ENCODE data around the gene RAB21.
A peak's percentile ranks its signal among the peaks of the same experiment; 100 is the strongest.
"Not testable (repeated sequence)": the region's sequence is repeated elsewhere in the genome, so short reads cannot be mapped to it uniquely, and the experiment has no call there.

The RAB21 gene

GRCh38 chr12:71749666-71750065 lies 5.0 kb upstream of the RAB21 start:
- no peak overlapping the region for H3K4me3 ChIP-seq
- no peak for TF ChIP-seq CTCF (IDR thresholded peaks at IDR 0.05)
- DNase-seq (ENCODE audit: low spot score): no peak
- H3K27ac ChIP-seq: no peak overlapping the region

- H3K4me3 ChIP-seq: no peak overlapping the region
- no peak overlapping the region for H3K27ac ChIP-seq
- no peak for TF ChIP-seq CTCF (IDR thresholded peaks at IDR 0.05)
- no peak for DNase-seq (ENCODE audit: low spot score)
These were observed 1.8 kb upstream of the RAB21 start for GRCh38 chr12:71752891-71753290.

DNA sequence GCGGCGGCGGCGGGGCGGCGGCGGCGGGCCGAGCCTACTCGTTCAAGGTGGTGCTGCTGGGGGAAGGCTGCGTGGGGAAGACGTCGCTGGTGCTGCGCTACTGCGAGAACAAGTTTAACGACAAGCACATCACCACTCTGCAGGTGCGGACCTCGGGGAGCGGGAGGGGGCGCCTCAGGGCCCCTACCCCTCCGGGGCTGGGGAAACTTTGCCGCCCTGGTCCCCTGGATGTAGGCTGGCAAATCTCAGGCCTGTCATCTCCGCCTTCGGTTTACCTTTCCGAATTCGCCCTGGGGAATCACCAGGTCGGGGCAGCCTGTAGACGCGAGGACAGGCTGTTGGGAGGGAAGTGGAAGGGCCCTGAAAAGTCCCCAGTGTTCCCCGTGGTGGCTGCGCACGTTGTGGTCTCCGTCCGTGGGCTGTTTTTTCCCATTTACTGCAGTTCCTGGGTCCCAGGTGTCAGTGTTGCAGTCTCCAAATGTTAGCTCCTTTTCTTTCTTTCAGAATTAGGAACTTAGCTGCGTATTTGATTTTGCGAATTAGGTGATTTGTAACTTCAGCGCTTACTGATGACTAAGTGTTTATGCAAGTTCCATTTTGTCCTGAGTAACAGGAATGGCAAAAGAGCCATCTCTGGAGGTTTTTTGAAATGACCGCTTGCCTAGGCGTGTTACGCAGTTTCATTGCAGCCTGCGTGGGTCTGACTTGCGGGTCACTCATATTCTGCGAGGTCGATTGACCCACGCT lies 656 bp downstream of the RAB21 start:
- Histone ChIP-seq H3K27ac (peak overlapping the region; percentile 85 to 98), H3K4me3 (peak overlapping the region; percentile 93)
- TF ChIP-seq CTCF (IDR thresholded peaks at IDR 0.05): no peak
- DNase-seq (ENCODE audit: low spot score): peak; percentile 82

GRCh38 chr12:71756054-71756690 lies 1.5 kb downstream of the RAB21 start:
- TF ChIP-seq CTCF (IDR thresholded peaks at IDR 0.05): no peak
- DNase-seq (ENCODE audit: low spot score): no peak
- Histone ChIP-seq H3K4me3 (peak overlapping the region; percentile 93), H3K27ac (peak overlapping the region; percentile 85 to 98)

DNA sequence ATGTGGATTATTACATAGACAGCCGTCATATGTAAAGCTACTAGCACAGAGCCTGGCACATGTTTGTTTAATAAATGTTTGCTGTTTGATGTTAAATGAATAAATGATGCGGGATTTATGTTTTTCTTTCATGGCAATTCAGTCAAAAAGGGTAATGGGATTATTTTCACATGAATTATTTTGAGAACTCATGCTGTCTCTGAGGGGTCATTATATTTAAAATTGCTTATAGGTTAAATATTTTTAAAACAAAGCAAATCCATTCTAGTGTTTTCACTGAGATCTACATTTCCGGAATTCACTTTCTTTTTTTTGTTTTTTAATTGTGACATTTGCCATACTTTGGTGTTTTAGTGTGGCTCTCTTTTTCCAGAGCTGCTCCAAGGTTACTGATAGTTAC lies 5.3 kb downstream of the RAB21 start:
- no peak for TF ChIP-seq CTCF (IDR thresholded peaks at IDR 0.05)
- Histone ChIP-seq H3K27ac (no peak overlapping the region), H3K4me3 (no peak overlapping the region)
- no peak for DNase-seq (ENCODE audit: low spot score)

DNA sequence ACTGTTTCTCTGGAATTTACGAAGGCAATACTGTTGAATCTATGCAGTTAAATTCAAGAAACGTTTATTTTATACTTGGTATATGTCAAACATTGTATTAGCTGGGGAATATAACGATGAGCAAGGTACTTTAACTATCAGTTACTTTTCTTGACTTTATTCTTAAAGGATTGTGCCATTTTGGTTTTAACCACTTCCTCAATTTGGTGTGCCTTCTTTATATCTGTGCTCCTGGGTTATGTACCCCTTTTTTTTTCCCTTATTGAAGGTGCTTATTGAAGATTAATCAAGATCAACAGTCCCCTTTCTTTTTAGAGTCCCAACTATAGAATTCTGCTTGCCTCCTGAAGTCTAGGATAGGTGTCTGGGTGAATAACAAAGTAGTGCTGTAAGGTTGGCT lies 5.8 kb downstream of the RAB21 start:
- no peak for DNase-seq (ENCODE audit: low spot score)
- no peak overlapping the region for H3K27ac ChIP-seq
- no peak overlapping the region for H3K4me3 ChIP-seq
- no peak for TF ChIP-seq CTCF (IDR thresholded peaks at IDR 0.05)

DNA sequence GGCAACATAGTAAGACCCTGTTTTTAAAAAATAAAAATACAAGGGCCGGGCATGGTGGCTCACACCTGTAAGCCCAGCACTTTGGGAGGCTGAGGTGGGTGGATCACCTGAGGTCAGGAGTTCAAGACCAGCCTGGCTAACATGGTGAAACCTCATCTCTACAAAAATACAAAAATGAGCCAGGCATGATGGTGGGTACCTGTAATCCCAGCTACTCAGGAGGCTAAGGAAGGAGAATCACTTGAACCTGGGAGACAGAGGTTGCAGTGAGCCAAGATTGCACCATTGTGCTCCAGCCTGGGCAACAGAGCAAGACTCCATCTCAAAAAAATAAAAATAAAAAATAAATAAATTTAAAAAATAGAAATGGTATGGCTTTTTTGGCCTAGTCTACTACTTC lies 6.7 kb downstream of the RAB21 start:
- H3K27ac ChIP-seq; DNase-seq (ENCODE audit: low spot score); H3K4me3 ChIP-seq: not testable (repeated sequence)
